Adipocyte (in vitro differentiated cells): Measurements from ENCODE around the gene PTCH2.
"Not testable (repeated sequence)": the region's sequence is repeated elsewhere in the genome, so short reads cannot be mapped to it uniquely, and the experiment has no call there.

Experiments
- DNase-seq: peaks from one replicate; pipeline ENCODE4 v3.0.0-alpha.2; 2015; ENCODE audit warnings: low read depth
- H3K27me3 ChIP-seq: replicated peaks from 2 replicates; pipeline ENCODE4 v1.7.0; 2013; ENCODE audit warnings: mild to moderate bottlenecking, low read length, moderate library complexity; ENCODE audit not compliant: control insufficient read depth, insufficient read depth
- H3K36me3 ChIP-seq: 2 replicates; pipeline ENCODE4 v1.7.0; 2013; ENCODE audit warnings: low read length, mild to moderate bottlenecking, moderate library complexity; ENCODE audit not compliant: control insufficient read depth, insufficient read depth, severe bottlenecking
- H3K4me1 ChIP-seq: 2 replicates; pipeline ENCODE4 v1.7.0; 2013; ENCODE audit warnings: mild to moderate bottlenecking, low read length, moderate library complexity; ENCODE audit not compliant: control insufficient read depth, insufficient read depth
- H3K4me3 ChIP-seq: 2 replicates; pipeline ENCODE4 v1.7.0; 2013; ENCODE audit warnings: mild to moderate bottlenecking, low read length, moderate library complexity
- H3K9ac ChIP-seq: 2 replicates; pipeline ENCODE4 v1.7.0; 2013; ENCODE audit warnings: mild to moderate bottlenecking, low read length, moderate library complexity
- H3K9me3 ChIP-seq: 2 replicates; pipeline ENCODE4 v1.7.0; 2013; ENCODE audit warnings: mild to moderate bottlenecking, low read length, moderate library complexity; ENCODE audit not compliant: control insufficient read depth

Gene PTCH2

GRCh38 chr1:44826375-44827196, 16.5 kb downstream of the PTCH2 start:
- DNase-seq: no peak
- peaks cover 5% of the 10 kb centered on the region for H3K4me1 ChIP-seq

GRCh38 chr1:44824392-44824791, 18.7 kb downstream of the PTCH2 start:
- H3K4me1 ChIP-seq: peaks cover 16% of the 10 kb centered on the region
- not testable (repeated sequence) for H3K27me3 ChIP-seq, H3K36me3 ChIP-seq, H3K9me3 ChIP-seq, H3K9ac ChIP-seq, H3K4me3 ChIP-seq, DNase-seq

More at GRCh38 chr1:44826375-44827196, 16.5 kb downstream of the PTCH2 start:
- H3K36me3 ChIP-seq: no peaks in the 10 kb centered on the region
- no peak overlapping the region for H3K4me3 ChIP-seq
- H3K9ac ChIP-seq: peak overlapping the region; percentile 39
- no peaks in the 10 kb centered on the region for H3K27me3 ChIP-seq
- H3K9me3 ChIP-seq: no peaks in the 10 kb centered on the region

GRCh38 chr1:44822981-44823451, 20.0 kb downstream of the PTCH2 start:
- no peak overlapping the region for H3K4me3 ChIP-seq
- peaks cover 19% of the 10 kb centered on the region for H3K4me1 ChIP-seq
- DNase-seq: no peak
- H3K27me3 ChIP-seq: no peaks in the 10 kb centered on the region
- no peaks in the 10 kb centered on the region for H3K9me3 ChIP-seq
- no peak overlapping the region for H3K9ac ChIP-seq
- H3K36me3 ChIP-seq: no peaks in the 10 kb centered on the region

GRCh38 chr1:44822131-44822701, 20.8 kb downstream of the PTCH2 start:
- Histone ChIP-seq H3K9me3 (no peaks in the 10 kb centered on the region), H3K4me3 (no peak overlapping the region), H3K36me3 (no peaks in the 10 kb centered on the region), H3K4me1 (peaks cover 19% of the 10 kb centered on the region), H3K27me3 (no peaks in the 10 kb centered on the region), H3K9ac (no peak overlapping the region)
- no peak for DNase-seq

GRCh38 chr1:44821240-44821715, 21.8 kb downstream of the PTCH2 start:
- no peak for DNase-seq
- Histone ChIP-seq H3K9ac (no peak overlapping the region), H3K4me1 (peaks cover 16% of the 10 kb centered on the region), H3K4me3 (no peak overlapping the region), H3K27me3 (no peaks in the 10 kb centered on the region), H3K9me3 (no peaks in the 10 kb centered on the region), H3K36me3 (no peaks in the 10 kb centered on the region)

- peak overlapping the region; percentile 82 for H3K4me3 ChIP-seq
- H3K27me3 ChIP-seq: no peaks in the 10 kb centered on the region
- H3K9ac ChIP-seq: peak overlapping the region; percentile 97
- H3K9me3 ChIP-seq: no peaks in the 10 kb centered on the region
- H3K4me1 ChIP-seq: peaks cover 18% of the 10 kb centered on the region
- H3K36me3 ChIP-seq: no peaks in the 10 kb centered on the region
- DNase-seq: no peak
These were observed 22.5 kb downstream of the PTCH2 start for GRCh38 chr1:44820328-44821239.

GRCh38 chr1:44819608-44820327, 23.3 kb downstream of the PTCH2 start:
- H3K36me3 ChIP-seq: no peaks in the 10 kb centered on the region
- H3K4me3 ChIP-seq: peak overlapping the region; percentile 82
- no peaks in the 10 kb centered on the region for H3K9me3 ChIP-seq
- peaks cover 26% of the 10 kb centered on the region for H3K4me1 ChIP-seq
- peak; percentile 90 for DNase-seq
- no peaks in the 10 kb centered on the region for H3K27me3 ChIP-seq
- H3K9ac ChIP-seq: peak overlapping the region; percentile 97

- Histone ChIP-seq H3K4me1 (peaks cover 26% of the 10 kb centered on the region), H3K36me3 (no peaks in the 10 kb centered on the region), H3K9me3 (no peaks in the 10 kb centered on the region), H3K27me3 (no peaks in the 10 kb centered on the region), H3K9ac (peak overlapping the region; percentile 97), H3K4me3 (peak overlapping the region; percentile 82)
- DNase-seq: peak; percentile 75
These were observed 23.9 kb downstream of the PTCH2 start for GRCh38 chr1:44819196-44819607.

GRCh38 chr1:44817771-44818495, 25.1 kb downstream of the PTCH2 start:
- Histone ChIP-seq H3K4me1 (peaks cover 26% of the 10 kb centered on the region), H3K9me3 (no peaks in the 10 kb centered on the region), H3K27me3 (no peaks in the 10 kb centered on the region), H3K9ac (no peak overlapping the region), H3K4me3 (no peak overlapping the region), H3K36me3 (no peaks in the 10 kb centered on the region)
- no peak for DNase-seq

GRCh38 chr1:44817307-44817706, 25.7 kb downstream of the PTCH2 start:
- H3K9me3 ChIP-seq: no peaks in the 10 kb centered on the region
- no peak overlapping the region for H3K4me3 ChIP-seq
- no peaks in the 10 kb centered on the region for H3K27me3 ChIP-seq
- H3K9ac ChIP-seq: no peak overlapping the region
- peaks cover 26% of the 10 kb centered on the region for H3K4me1 ChIP-seq
- H3K36me3 ChIP-seq: no peaks in the 10 kb centered on the region
- no peak for DNase-seq
